Measurements from ENCODE around the gene ANXA8. TPM values are rescaled to one million over a fixed set of nuclear protein-coding genes. Genes with fewer than 3 reads are reported as not detected.

Gene ANXA8
- total RNA-seq, 1 donor from 2014 or later, result 0.94 TPM

GRCh38 chr10:47440207-47440606, 43.7 kb downstream of the ANXA8 start:
- no peak overlapping the region for H3K4me3 Mint-ChIP-seq
- no peak for TF ChIP-seq CTCF (conservative IDR thresholded peaks at IDR 0.05)
- peaks cover 5% of the 10 kb centered on the region for H3K9me3 Mint-ChIP-seq
- no peak for DNase-seq (ENCODE audit: extremely low spot score, unreplicated experiment)
- H3K4me1 Mint-ChIP-seq (ENCODE audit: unreplicated experiment), result no peaks in the 10 kb centered on the region
- no peak overlapping the region for H3K27ac Mint-ChIP-seq
- H3K36me3 Mint-ChIP-seq, result no peaks in the 10 kb centered on the region
- H3K27me3 Mint-ChIP-seq, result peaks cover 16% of the 10 kb centered on the region

GRCh38 chr10:47438857-47439474, 44.9 kb downstream of the ANXA8 start:
- DNase-seq (ENCODE audit: extremely low spot score, unreplicated experiment), result no peak
- Mint-ChIP-seq H3K4me3 (no peak overlapping the region), H3K27me3 (peaks cover 20% of the 10 kb centered on the region), H3K4me1 (ENCODE audit: unreplicated experiment) (no peaks in the 10 kb centered on the region), H3K27ac (no peak overlapping the region), H3K36me3 (no peaks in the 10 kb centered on the region), H3K9me3 (peaks cover 3% of the 10 kb centered on the region)
- peak; percentile 68 for TF ChIP-seq CTCF (conservative IDR thresholded peaks at IDR 0.05)

GRCh38 chr10:47435081-47435480, 48.8 kb downstream of the ANXA8 start:
- H3K27ac Mint-ChIP-seq, result no peak overlapping the region
- no peak for TF ChIP-seq CTCF (conservative IDR thresholded peaks at IDR 0.05)
- peaks cover 38% of the 10 kb centered on the region for H3K27me3 Mint-ChIP-seq
- H3K36me3 Mint-ChIP-seq, result no peaks in the 10 kb centered on the region
- DNase-seq (ENCODE audit: extremely low spot score, unreplicated experiment), result no peak
- H3K4me1 Mint-ChIP-seq (ENCODE audit: unreplicated experiment), result no peaks in the 10 kb centered on the region
- no peak overlapping the region for H3K4me3 Mint-ChIP-seq
- peaks cover 3% of the 10 kb centered on the region for H3K9me3 Mint-ChIP-seq

- Mint-ChIP-seq H3K9me3 (peaks cover 6% of the 10 kb centered on the region), H3K4me1 (ENCODE audit: unreplicated experiment) (no peaks in the 10 kb centered on the region), H3K4me3 (no peak overlapping the region), H3K27me3 (peaks cover 28% of the 10 kb centered on the region), H3K36me3 (no peaks in the 10 kb centered on the region), H3K27ac (no peak overlapping the region)
- no peak for DNase-seq (ENCODE audit: extremely low spot score, unreplicated experiment)
- no peak for TF ChIP-seq CTCF (conservative IDR thresholded peaks at IDR 0.05)
Measured at GRCh38 chr10:47425813-47426419, 58.0 kb downstream of the ANXA8 start.

GRCh38 chr10:47424231-47424630, 59.7 kb downstream of the ANXA8 start:
- no peak for TF ChIP-seq CTCF (conservative IDR thresholded peaks at IDR 0.05)
- H3K9me3 Mint-ChIP-seq, result peaks cover 6% of the 10 kb centered on the region
- no peak for DNase-seq (ENCODE audit: extremely low spot score, unreplicated experiment)
- H3K4me1 Mint-ChIP-seq (ENCODE audit: unreplicated experiment), result no peaks in the 10 kb centered on the region
- H3K36me3 Mint-ChIP-seq, result no peaks in the 10 kb centered on the region
- no peak overlapping the region for H3K4me3 Mint-ChIP-seq
- peaks cover 12% of the 10 kb centered on the region for H3K27me3 Mint-ChIP-seq
- no peak overlapping the region for H3K27ac Mint-ChIP-seq
